Measurements from ENCODE around the gene ESR1.
A peak's percentile ranks its signal among the peaks of the same experiment; 100 is the strongest.
"Not testable (repeated sequence)": the region's sequence is repeated elsewhere in the genome, so short reads cannot be mapped to it uniquely, and the experiment has no call there.

ESR1 gene

DNA sequence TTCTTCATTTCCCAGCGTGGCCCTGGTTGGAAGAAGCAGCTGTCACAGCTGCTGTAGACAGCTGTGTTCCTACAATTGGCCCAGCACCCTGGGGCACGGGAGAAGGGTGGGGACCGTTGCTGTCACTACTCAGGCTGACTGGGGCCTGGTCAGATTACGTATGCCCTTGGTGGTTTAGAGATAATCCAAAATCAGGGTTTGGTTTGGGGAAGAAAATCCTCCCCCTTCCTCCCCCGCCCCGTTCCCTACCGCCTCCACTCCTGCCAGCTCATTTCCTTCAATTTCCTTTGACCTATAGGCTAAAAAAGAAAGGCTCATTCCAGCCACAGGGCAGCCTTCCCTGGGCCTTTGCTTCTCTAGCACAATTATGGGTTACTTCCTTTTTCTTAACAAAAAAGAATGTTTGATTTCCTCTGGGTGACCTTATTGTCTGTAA, 292.7 kb downstream of the ESR1 start:
- DNase-seq = peak; percentile 12 to 34

DNA sequence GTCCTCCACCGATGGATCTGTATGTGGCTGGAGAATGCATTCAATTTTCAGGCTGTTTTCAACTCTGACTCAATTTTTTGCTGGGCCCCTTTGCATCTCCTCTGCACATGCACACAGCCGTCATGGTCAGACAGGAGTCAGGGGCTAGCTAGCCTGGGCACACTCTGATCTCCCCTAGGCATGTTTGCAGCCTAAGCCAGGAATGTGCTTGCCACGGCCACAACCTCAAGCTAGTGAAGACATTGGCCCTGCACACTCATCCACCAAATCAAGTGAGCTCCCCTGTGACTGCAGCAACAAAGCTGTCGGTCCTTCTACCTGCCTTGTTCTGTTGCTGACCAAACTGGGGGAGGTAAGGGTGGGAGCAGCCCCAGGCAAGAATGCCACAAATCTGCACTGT, 300.5 kb downstream of the ESR1 start:
- no peak for DNase-seq

DNA sequence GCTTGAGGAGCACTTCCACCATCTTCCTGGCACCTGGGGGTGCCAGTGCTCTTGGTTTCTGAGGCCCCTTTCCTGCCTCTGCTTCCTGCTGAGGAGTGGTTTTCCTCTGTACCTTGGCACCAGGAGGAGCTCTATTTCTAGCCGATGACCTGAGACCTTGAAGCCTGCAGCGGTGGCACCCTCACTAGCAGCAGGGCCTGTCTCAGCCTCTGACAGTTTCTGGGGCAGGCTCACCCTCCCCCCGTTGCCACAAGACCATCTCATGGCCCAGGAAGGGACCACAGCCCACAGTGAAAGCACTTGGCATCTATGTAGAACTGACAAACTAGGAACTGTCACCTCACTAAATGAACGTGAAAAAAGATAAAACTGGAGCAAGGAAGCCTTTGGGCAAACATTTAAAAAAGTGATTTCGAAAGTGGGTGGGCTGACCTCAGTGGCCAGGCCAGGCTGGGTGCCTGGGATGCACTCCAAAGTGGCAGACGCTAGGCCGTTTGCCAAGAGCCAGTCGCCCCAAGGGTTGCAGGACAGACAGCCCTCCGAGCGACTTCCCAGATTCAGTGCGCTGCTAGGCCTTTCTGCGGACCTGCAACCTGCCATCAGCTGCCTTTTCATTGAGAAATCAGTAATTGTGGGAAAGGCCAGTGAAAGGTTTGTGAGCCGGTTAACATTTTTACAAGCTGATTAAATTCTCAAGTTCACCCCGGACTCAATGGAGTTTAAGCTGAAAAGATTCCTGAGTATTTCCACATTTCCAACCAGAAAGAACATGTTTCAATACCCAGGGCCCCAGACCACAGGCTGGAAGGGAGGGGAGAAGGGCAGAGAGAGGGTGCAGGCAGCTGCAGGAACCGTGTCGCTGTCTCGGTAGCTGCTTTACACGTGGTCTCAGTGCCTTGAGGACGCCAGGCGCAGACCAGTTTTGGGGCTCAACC, 303.7 kb downstream of the ESR1 start:
- no peak for DNase-seq

DNA sequence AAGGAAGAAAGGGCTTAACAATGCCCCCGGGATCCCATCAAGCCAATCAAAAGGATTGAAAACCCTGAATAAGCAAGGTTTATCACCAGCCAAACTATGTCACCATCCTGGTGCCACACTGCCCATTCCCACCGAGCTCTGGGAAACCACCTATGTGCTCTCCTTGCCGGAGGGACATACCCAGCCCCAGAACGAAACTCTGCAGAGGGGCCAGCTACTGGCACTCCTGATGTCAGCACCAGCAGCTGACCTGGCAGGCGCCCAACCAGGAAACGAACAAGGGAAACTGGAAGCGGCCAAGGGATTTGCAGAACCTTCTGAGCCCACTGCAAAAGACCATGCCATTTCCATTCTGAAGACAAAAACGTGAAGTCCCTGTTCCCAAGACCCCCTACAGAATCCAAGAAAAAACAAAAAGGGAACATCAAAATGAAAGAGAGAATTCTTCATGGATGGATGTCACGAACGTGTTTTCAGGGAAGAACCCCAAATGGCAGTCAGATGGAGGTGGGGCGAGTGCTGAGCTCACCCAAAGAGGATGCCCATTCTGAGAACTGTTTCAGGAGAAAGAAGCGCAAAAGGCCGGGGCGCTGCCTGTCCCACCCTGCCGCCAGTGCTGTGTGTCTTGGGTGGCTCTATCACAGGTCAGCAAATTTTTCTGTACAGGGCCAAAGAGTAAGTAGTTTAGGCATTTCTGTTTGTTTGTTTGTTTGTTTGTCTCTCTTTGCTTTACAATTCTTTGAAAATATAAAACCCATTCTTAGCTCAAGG, 305.2 kb downstream of the ESR1 start:
- no peak for DNase-seq

DNA sequence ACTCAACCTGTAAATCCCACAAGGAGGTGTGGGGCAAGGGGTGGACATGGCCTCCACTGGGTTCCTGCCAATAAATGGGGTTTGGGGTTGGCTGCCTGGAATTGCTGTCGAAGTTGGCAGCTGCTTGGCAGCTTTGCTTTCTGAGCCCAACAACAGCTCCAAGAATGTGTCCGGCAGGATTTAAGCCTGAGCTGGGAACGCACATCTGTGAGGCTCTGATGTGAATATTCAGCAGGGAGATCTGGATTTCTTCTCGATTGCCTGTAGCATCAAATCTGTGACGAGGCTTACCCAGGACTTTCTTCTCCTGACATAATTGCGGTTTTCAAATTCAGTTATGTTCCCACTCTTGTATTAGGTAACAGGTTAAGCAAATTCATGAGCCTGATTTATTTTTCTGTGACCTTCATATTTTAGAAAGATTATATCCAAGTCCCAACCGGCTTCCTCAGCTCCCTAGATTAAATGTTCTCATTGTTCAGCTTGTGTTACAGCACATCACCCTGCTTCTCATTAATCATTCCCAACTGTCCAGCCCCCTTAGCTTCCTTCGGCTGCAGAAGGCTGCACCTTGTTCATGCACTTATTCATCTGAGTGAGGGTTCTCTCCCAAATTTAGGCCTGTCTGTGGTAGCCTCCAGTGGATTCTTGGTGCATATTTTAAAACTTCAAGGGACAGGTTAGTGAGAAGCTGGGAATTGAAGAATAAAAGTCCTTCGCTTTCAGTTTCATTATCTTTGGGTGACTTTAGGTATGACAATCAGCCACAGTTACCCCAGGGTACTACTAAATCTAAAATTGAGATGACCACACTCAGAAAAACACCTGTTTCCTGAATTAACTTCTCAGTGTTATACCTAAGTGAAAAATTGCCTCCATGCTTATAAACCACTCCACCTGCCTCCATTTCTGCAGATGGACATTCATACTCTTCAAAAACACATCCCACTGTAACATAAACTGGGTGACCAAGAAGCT, 310.0 kb downstream of the ESR1 start:
- DNase-seq = no peak

DNA sequence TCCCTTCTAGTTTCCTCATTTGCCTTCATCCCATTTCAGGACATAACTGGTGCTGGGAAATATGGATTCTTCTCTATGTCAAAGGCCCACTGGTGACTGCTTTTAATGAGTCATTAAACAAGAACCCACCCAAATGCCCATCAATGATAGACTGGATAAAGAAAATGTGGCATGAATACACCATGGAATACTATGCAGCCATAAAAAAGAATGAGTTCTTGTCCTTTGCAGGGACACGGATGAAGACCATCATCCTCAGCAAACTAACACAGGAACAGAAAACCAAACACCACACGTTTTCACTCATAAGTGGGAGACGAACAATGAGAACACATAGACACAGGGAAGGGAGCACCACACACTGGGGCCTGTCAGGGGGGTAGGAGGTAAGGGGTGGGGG, 310.7 kb downstream of the ESR1 start:
- no peak for DNase-seq

DNA sequence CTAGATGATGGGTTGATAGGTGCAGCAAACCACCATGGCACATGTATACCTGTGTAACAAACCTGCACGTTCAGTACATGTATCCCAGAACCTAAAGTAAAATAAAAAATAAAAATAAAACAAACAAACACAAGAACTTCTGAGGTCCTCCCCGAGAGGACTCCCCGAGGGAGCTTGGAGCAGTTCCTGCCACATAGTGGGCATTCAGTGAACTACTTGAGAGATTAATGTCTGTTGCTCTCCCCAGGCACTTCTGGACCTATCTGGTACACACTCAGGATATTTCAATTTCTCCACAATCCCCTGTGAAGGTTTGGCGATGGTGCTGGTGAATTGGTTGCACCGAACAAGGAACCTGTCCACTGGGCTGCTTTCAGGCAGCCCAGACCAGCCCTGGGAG, 311.2 kb downstream of the ESR1 start:
- no peak for DNase-seq

DNA sequence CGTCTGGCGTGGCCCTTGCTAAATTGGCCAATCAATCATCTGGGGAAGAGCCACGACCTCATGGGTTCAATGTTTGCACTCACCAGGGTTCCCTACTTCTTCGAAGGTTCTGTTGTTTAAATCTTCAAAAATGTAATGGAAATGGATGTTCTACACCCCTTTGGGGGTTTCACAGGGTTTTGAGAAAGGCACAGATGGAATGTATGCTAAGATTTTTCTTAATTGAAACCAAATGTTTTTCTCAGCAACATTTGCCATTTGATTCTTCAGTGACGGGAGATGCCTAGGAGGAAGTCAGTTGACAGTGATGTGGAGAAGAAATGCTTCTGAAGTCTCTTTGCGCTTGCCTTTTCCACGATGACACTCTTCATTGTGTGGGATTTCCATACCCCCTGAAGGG, 312.3 kb downstream of the ESR1 start:
- no peak for DNase-seq

DNA sequence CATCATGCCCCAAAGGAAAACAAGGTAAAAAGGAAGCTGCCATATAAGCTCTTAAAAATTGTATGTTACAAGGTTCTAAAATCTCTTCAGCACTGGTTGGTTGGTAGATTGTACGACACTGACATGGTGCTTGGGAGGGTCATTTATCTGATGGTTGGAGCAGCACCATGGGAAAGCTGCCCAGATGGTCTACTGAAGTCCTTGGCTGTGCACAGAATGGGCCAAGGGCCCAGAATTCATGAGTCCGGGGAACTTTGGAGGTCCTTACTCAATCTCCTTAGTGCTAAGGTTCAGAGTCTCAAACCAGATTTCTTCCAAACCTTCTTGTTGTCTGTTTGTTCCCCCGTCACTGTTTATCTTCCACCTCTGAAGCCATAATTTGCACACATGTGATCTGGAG, 314.4 kb downstream of the ESR1 start:
- DNase-seq = no peak

DNA sequence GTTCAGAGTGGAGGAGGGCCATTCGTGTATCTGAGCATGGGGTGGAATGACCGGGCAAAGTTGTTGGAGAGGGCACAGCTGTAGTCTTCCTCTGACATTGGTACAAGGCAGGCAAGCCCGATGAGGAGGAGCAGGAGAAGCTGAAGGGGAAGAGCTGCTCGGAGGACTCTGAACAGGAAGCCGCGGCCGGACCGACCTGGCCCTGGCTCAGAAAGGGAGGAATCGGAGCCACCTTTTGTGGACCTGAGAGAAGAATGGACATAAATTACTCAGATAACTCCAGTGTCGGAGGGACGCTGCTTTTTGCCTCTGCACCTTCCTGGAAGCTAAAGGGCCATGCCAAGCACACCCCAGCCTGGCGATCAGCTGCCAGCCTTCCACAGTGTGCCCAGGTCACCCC, 315.0 kb downstream of the ESR1 start:
- DNase-seq = no peak

DNA sequence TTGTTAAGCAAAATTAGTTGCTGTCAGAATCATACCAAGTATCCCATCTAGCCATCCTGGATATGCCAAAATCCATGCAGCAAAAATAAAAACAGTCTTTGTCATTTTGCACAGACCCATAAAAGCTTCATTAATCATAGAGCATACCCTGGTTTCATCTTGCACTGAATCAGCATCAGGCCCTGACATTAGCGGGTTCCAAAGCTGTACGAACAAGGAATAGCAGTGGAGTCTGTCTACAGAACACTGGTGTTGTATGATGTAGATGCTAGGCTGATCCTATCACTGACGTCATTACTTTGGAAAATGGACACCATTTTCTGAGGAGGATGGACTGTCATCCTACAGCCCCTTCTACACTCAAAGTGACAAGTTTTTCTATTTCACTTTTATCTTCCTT, 315.6 kb downstream of the ESR1 start:
- DNase-seq = no peak

DNA sequence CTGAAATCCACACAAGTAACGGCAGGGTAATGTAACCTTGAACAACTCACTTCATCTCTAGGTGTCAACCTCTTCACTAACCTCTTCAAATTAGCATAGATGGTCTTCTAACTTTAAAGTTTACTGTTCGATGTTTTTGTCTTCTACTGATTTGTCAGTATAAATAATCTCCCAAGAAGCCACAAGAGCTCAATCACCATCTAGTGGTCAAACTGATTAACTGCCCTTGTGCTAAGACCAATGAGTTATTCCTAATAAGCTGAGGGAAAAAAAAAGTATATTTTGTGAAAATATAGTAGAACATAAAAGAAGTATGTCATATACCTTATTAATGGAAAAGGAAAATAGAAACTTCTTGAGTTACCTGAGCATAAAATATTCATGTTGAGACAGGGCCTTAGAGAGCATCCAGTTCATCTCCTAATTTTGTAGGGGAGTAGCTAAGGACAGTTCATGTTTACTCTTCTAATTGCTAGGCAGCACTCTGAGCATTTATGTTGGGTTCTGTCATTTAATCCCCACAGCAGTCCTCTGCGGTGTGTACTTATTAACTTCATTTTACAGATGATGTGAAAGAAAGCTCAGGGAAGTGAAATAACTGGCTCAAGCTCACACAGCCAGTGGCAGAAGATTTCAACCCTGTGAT, 317.1 kb downstream of the ESR1 start:
- DNase-seq = peak; percentile 65 to 78

DNA sequence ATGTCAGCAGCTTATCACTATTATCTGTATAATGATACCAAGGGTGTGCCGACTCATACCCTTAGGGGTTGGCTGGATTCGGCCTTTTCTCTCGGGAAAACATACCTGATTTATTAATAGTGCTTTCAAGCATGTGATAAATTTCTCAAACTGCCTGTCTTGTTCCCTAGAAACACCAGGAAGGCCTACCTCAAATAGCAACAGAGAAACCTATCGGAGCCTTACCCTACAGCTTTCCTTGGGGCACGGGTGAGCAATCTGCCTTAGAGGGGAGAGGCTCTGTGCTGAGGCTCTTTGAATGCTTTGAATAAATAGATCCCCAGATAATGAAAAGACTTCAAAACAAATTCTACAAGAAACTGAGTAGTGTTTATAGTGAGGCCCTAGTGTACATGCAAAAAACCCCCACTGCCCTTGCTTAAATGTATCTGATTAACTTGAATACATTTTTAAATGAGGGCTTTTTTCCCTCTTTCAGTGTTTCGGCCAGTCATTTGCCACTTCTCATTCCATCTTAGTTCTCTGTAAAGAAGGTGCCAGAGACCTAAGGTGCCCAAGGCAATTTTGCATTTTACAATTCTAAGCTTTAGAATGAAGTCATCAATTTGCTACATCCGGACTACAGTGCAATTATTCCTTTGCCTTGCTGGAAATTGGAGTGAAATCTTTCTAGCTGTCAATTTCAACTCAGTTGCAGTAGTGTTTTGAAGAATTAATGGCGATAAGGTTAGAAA, 320.1 kb downstream of the ESR1 start:
- no peak for DNase-seq

DNA sequence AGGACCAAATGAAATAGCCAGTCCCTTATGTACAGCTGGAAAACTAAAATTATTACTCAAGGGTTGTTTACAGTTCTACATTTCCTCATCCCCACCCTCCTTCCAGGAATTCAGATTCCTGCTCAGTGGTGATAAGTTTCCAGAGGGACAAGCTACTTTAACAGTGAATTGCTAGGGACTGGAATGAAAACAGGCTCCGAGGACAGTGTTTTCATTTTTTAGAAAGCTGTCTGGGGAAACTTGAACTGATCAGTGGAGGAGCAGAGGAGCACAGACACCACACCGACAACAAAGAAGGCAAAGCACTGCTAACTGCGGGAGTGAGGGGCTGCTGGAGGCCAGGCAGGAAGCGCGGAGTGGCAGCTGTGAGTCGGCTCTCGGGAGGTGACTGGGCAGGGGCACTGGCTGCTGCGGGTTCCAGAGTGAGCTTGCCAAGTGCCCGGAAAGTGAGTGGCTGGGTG, 322.2 kb downstream of the ESR1 start:
- DNase-seq = no peak

DNA sequence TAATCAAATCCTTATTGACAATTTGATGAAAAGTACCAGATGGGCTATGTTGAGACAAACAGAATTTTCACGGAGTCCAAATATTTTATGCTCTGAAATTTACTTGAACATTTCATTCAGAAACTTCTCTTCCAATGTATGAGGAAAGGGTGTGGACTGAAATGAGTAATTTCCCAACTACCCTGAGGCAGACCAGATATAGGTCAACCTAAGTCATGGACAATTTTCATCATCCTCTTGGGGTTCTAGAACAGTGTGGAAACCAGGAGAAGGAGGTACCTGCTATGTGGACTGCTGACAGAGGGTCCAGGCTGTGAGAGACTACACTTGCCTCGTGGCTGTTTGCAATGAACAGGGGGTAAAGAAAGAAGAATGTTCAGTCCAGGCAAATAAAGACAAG, 323.0 kb downstream of the ESR1 start:
- DNase-seq = no peak

DNA sequence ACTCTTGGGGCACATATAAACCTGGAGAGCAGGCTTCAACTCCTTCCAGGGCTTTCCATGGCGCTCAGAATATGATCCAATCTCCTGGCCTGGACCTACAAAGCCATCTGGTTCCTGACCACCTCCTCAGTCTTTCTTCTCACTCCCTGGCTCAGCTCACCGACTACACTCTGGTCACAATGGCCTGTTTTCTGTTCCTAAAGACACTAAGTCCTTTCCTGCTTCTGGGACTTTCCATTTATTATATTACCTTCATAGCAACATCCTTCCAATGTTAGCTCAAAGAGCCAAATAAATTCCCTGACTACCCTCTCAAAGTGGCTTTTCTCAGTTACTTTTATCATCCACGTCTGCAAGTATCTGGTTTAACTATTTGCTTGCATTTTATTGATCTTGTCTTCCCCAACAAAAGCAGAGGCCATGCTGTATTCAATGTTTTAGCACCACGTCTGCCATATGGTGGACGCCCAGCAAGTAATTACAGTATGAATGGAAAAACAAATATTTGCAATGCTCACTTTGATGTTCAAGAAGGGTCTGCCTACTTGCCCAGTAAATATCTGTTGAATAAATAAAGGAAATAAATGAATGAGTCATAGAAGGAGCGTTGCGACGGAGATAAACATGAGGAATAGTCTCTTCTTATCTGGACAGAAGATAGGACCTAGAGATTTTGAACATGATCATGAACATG, 328.4 kb downstream of the ESR1 start:
- DNase-seq = no peak

DNA sequence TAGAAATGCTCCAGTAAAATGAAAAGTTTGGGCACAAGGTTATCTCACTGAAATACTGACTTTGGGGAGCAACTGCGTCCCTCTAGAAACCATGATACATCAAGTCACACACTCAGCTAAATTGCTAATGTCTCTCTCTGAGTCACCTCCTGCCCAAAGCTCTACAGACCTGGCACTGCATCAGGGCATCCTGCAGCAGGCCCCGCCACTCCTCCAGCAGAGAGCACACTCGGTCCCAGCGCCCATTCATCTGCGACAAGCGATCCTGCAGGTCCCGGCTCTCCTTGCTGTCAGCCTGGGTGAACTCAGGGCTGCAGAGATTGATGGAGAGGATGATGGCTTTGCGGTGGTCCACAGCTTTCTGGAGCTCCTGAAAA, 329.0 kb downstream of the ESR1 start:
- no peak for DNase-seq

DNA sequence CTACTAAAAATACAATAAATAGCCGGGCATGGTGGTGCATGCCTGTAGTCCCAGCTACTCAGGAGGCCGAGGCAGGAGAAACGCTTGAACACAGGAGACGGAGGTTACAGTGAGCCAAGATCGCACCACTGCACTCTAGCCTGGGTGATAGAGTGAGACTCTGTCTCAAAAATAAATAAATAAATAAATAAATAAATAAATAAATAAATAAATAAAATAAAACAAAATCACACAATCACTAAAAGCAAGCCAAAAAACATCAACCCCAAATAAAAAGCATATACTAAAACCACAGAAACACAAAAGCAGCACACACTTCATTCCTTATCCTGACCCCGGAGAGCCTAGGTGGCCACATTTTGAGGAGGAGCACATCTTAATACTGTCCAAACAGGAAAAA, 330.9 kb downstream of the ESR1 start:
- not testable (repeated sequence) for DNase-seq

DNA sequence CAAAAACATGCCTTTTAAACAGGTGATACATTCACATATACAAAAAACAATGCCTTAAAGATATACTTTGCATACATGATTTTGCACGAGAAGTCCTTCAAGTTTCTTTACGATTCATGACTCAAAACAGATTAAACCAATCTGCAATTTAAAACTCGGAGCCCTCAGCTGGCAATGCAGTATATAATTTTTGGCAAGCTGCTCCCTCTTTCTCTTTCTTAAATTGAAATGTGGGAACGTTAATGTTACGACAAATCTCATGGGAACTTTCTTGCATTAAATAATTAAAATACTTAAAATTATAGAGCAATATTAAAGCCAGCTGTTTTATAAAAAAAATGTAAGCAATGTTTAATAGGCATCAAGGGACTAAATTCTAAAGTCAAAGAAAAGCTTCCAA, 334.6 kb downstream of the ESR1 start:
- no peak for DNase-seq

DNA sequence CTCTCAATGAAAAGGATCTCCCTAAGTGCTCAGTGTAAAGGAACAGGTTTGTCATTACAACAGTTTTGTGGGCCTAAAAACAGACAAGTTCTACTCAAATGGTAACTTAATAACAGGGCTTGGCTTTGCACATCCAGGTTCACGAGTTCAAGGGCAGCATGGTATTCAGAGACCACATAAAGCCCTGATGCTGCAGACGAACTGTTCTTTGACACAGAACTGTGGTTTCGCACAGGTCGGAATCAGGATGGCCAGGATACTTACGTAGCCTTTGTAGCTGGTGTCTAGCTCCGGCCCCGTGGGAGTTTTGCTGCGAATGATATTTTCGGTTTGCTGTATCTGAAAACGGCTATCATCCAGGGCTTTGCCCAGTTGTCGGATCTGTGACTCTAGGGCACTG, 335.9 kb downstream of the ESR1 start:
- no peak for DNase-seq

DNA sequence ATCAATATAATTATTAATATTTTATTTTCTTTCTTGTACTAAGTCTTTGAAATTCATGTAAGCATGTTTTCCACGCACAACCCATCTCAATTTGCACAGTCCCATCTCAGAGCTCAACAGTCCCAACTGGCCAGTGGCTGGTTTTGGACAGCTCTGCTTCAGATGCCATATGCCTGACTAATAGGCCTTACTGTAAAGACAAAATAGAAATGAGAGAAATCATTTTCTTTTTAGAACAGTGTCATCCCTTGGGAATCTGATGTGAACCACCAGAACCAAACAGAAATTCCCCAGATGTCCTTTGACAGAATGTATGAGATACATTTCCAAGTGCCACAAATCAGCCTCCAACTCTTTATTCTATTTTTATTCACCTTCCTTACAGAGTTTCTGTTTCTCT, 338.9 kb downstream of the ESR1 start:
- no peak for DNase-seq

All from AML-193 (cell line).